Endothelial cell of umbilical vein (primary cell): ENCODE results near the gene RNF121. TPM values are rescaled to one million over a fixed set of nuclear protein-coding genes. Genes with fewer than 3 reads are reported as not detected.

Experiments used
- BruUV-seq: library from RNA; stranded (reverse); fragments of 400-500 nt; replicated peaks from 2 replicates; lab custom pipeline; 2021; lab: Mats Ljungman, UMichigan
- CTCF ChIA-PET: fragments of 300-600, 350-600 bp; sonication (Branson Sonifier 250); formaldehyde crosslinking; loops from one replicate; lab custom pipeline; 2021; ENCODE audit warnings: antibody characterized with exemption, inconsistent platforms; lab: Charles Lee
- POLR2A ChIA-PET: fragments of 300-600, 350-600 bp; sonication (Branson Sonifier 250); formaldehyde crosslinking; loops from one replicate; lab custom pipeline; 2021; ENCODE audit warnings: antibody characterized with exemption, inconsistent platforms; lab: Charles Lee
- DNase-seq: peaks from one replicate; pipeline ENCODE4 v3.0.0-alpha.2; 2011; ENCODE audit warnings: low read depth, low spot score
- FAIRE-seq: peaks from 2 replicates; lab custom pipeline; 2011; peaks lifted over from hg19 to GRCh38; lab: Jason Lieb, UNC
- H2AFZ ChIP-seq: 2 replicates; pipeline ENCODE4 v1.6.0; 2012; ENCODE audit warnings: low read depth, low read length, control low read depth, inconsistent platforms
- H3K27ac ChIP-seq: 2 replicates; pipeline ENCODE4 v1.5.1; 2011; ENCODE audit warnings: low read depth, mild to moderate bottlenecking, control low read depth, low read length, moderate library complexity; ENCODE audit not compliant: insufficient read depth
- H3K27me3 ChIP-seq, 2 experiments: 2 replicates each; pipeline versions ENCODE4 v1.6.0 to v1.6.1; 2011; ENCODE audit warnings: low read length in 2 of 2, mixed read lengths in 1 of 2; ENCODE audit not compliant: control insufficient read depth in 2 of 2, insufficient read depth in 2 of 2
- H3K36me3 ChIP-seq, 2 experiments: 2 replicates in 1 of 2; 3 replicates in 1 of 2; pipeline ENCODE4 v1.5.1; 2011; ENCODE audit warnings: low read length in 2 of 2, mild to moderate bottlenecking in 1 of 2, moderate library complexity in 1 of 2; ENCODE audit not compliant: control insufficient read depth in 2 of 2, insufficient read depth in 2 of 2; ENCODE audit errors: extremely low read depth in 1 of 2
- H3K4me1 ChIP-seq: 3 replicates; pipeline ENCODE4 v1.5.1; 2011; ENCODE audit warnings: mild to moderate bottlenecking, low read length; ENCODE audit not compliant: control insufficient read depth, insufficient read depth; ENCODE audit errors: extremely low read depth
- H3K4me2 ChIP-seq: 2 replicates; pipeline ENCODE4 v1.6.1; 2011; ENCODE audit warnings: low read length, control low read depth, mixed read lengths; ENCODE audit not compliant: insufficient read depth
- H3K4me3 ChIP-seq, 3 experiments: fragments of 200-600 bp in 1 of 3; sonication (generic), shearing (Covaris generic) in 1 of 3; replicated peaks in 1 of 3; 2 replicates each; pipeline ENCODE4 v1.5.1; 2011 to 2016; ENCODE audit warnings: control low read depth in 3 of 3, low read length in 3 of 3, mild to moderate bottlenecking in 2 of 3, inconsistent platforms in 1 of 3, low read depth in 1 of 3, moderate library complexity in 1 of 3; ENCODE audit not compliant: insufficient read depth in 1 of 3
- H3K79me2 ChIP-seq: 2 replicates; pipeline ENCODE4 v1.6.0; 2012; ENCODE audit warnings: low read length, inconsistent platforms; ENCODE audit not compliant: control insufficient read depth, insufficient read depth
- H3K9ac ChIP-seq: replicated peaks from 2 replicates; pipeline ENCODE3; 2011; ENCODE audit warnings: low read length, control low read depth; ENCODE audit not compliant: insufficient read depth; ENCODE audit errors: extremely low read depth
- H3K9me1 ChIP-seq: replicated peaks from 3 replicates; pipeline ENCODE4 v1.6.0; 2011; ENCODE audit warnings: mild to moderate bottlenecking, low read length; ENCODE audit not compliant: control insufficient read depth, insufficient read depth; ENCODE audit errors: extremely low read depth
- H3K9me3 ChIP-seq: replicated peaks from 2 replicates; pipeline ENCODE4 v1.5.1; 2012; ENCODE audit warnings: low read length, inconsistent platforms; ENCODE audit not compliant: control insufficient read depth, insufficient read depth
- H4K20me1 ChIP-seq: replicated peaks from 2 replicates; pipeline ENCODE3; 2011; ENCODE audit warnings: mild to moderate bottlenecking, low read length; ENCODE audit not compliant: control insufficient read depth, insufficient read depth; ENCODE audit errors: extremely low read depth
- CTCF ChIP-seq, 2 donors: IDR thresholded peaks; 1 replicate in 1 of 2; 2 replicates in 1 of 2; pipeline ENCODE4 v1.5.1; 2011; ENCODE audit warnings: low read length in 2 of 2, mild to moderate bottlenecking in 2 of 2, moderate library complexity in 2 of 2, control low read depth in 1 of 2, inconsistent platforms in 1 of 2, low read depth in 1 of 2; ENCODE audit not compliant: insufficient read depth in 1 of 2; ENCODE audit errors: extremely low read depth in 1 of 2
- GATA2 ChIP-seq: IDR thresholded peaks from 2 replicates; pipeline ENCODE4 v1.7.0; 2011; ENCODE audit warnings: low read depth, mild to moderate bottlenecking, moderate library complexity, mixed read lengths, low read length; ENCODE audit not compliant: insufficient read length, insufficient read depth
- MAX ChIP-seq: IDR thresholded peaks from 2 replicates; pipeline ENCODE4 v1.6.1; 2011; ENCODE audit not compliant: insufficient read depth, insufficient read length
- MYC ChIP-seq: IDR thresholded peaks from one replicate; pipeline ENCODE4 v1.6.1; 2011; ENCODE audit warnings: mild to moderate bottlenecking, low read depth, low read length
- dilution Hi-C: fragments of 300-500 bp; cut with MboI; formaldehyde crosslinking; loops from one replicate; pipeline ENCODE4 v1.15.0; 2019; ENCODE audit warnings: low sequenced_read_pairs; ENCODE audit not compliant: extremely low pct_ligation_motif_present
- intact Hi-C: fragments of 100-400 bp; cut with micrococcal nuclease; formaldehyde crosslinking; loops from one replicate; pipeline ENCODE4 v1.10.0; 2022
- polyA plus RNA-seq, 4 experiments: library from polyadenylated mRNA; depleted of rRNA in 3 of 4; stranded (reverse) in 3 of 4; unstranded in 1 of 4; fragments of >200 nt; gene quantifications; 2 replicates each; pipeline versions ENCODE4 v1.2.1 to v1.2.3, GENCODE V29; 2011 to 2012; ENCODE audit warnings: missing spikeins in 1 of 4
- total RNA-seq: library from RNA; stranded (reverse); gene quantifications from 2 replicates; pipeline ENCODE4 v1.2.3, GENCODE V29; 2021

The RNF121 gene
- total and polyA plus RNA-seq, 2 donors (not counting 3 experiments of a cell fraction or from before 2014, with no cell fraction given), result 61.4 to 99.9 TPM

- DNase-seq (no peak), FAIRE-seq (no peak)
- ChIA-PET POLR2A (interaction anchor here (0.7 kb wide), 1 partner anchor 9 kb away, joined by 3 read pairs; no protein-coding TSS in a partner anchor), CTCF (interaction anchor here (1.1 to 5.9 kb wide), 14 partner anchors 10 to 415 kb away, joined by 3 to 43 read pairs (median 6); partner anchors contain the start of genes RNF121 and XNDC1N)
- no peak overlapping the region for H3K27ac ChIP-seq
- no peak overlapping the region for H3K4me3 ChIP-seq
- intact Hi-C loops, result loop anchor here (5.0 kb wide), 1 partner anchor 153 kb away; no protein-coding TSS in a partner anchor
- no peak overlapping the region for H2AFZ ChIP-seq
- dilution Hi-C loops, result no loop called here
- peaks cover 47 to 97% of the 10 kb centered on the region in 2 experiments for H3K36me3 ChIP-seq
- peak; percentile 24 to 57 for TF ChIP-seq CTCF (IDR thresholded peaks at IDR 0.05; ENCODE audit: extremely low read depth in 1 of 2, insufficient read depth in 1 of 2, low read depth in 1 of 2, low read length in 2 of 2)
- TF ChIP-seq GATA2, result no peak
- TF ChIP-seq MYC, result no peak
- no peak for TF ChIP-seq MAX
- H3K9ac ChIP-seq, result no peak overlapping the region
- no peak overlapping the region for H3K4me2 ChIP-seq
- H3K4me1 ChIP-seq, result no peaks in the 10 kb centered on the region
- no peaks in the 10 kb centered on the region for H3K27me3 ChIP-seq
- H4K20me1 ChIP-seq, result no peaks in the 10 kb centered on the region
- H3K9me3 ChIP-seq, result no peaks in the 10 kb centered on the region
- H3K9me1 ChIP-seq, result no peaks in the 10 kb centered on the region
- H3K79me2 ChIP-seq, result no peaks in the 10 kb centered on the region
- TSS peak; percentile 30 for BruUV-seq
Observed at GRCh38 chr11:72015511-72016061, 86.7 kb downstream of the RNF121 start.
